Right lobe of liver (tissue), 6 donors: ENCODE data around the gene SHD. TPM values are rescaled to one million over a fixed set of nuclear protein-coding genes. Genes with fewer than 3 reads are reported as not detected.

Experiments
- ATAC-seq, 4 donors: fragments of 200-7000 bp; cut with Tn5 transposase; one replicate each; pipeline ENCODE4 v1.9.1; 2020; ENCODE audit warnings: mild to moderate bottlenecking in 4 of 4, moderate library complexity in 4 of 4
- DNase-seq, 3 donors: peaks; one replicate each; pipeline ENCODE4 v3.0.0-alpha.2; 2020
- H3K27ac ChIP-seq, 3 donors: fragments of 200-600 bp; one replicate each; pipeline ENCODE4 v1.8.0; 2022
- H3K27me3 ChIP-seq, 2 donors: fragments of 200-600 bp; one replicate each; pipeline ENCODE4 v1.8.0; 2022
- H3K36me3 ChIP-seq, 4 donors: fragments of 200-600 bp; sonication (generic) in 1 of 4; one replicate each; pipeline versions ENCODE4 v1.5.1 to v1.8.0; 2017 to 2022; ENCODE audit warnings: control low read depth in 1 of 4
- H3K4me1 ChIP-seq, 4 donors: fragments of 200-600 bp; sonication (generic) in 1 of 4; one replicate each; pipeline versions ENCODE4 v1.5.1 to v1.8.0; 2017 to 2022; ENCODE audit warnings: control low read depth in 1 of 4
- H3K4me3 ChIP-seq, 3 donors: fragments of 200-600 bp; one replicate each; pipeline ENCODE4 v1.8.0; 2022
- H3K9me3 ChIP-seq, 4 donors: fragments of 200-600 bp; sonication (generic) in 1 of 4; one replicate each; pipeline versions ENCODE4 v1.5.1 to v1.8.0; 2017 to 2022; ENCODE audit warnings: control low read depth in 1 of 4
- POLR2A ChIP-seq: fragments of 450-650 bp; IDR thresholded peaks from one replicate; pipeline ENCODE4 v1.6.1; 2017; ENCODE audit warnings: antibody characterized with exemption, mild to moderate bottlenecking
- WGBS: methylation state at CpG from one replicate; pipeline ENCODE4 v1.1.6; 2018; ENCODE audit warnings: low coverage, low lambda C conversion rate; ENCODE audit not compliant: insufficient coverage; ENCODE audit errors: missing lambda C conversion rate; 5-methylcytosine and 5-hydroxymethylcytosine counted together
- intact Hi-C, 2 donors: fragments of 100-400 bp; cut with DNase I; formaldehyde crosslinking; loops; one replicate each; pipeline versions ENCODE4 v1.11.2 to v1.14.1; 2022
- total RNA-seq, 6 experiments: library from RNA; depleted of rRNA in 2 of 6; stranded (reverse); fragments of >200 nt in 2 of 6; fragmentation: NEBNext Ultra II Directional in 3 of 6; extraction: Animal tissue kit (Norgen Biotek cat#: 25700) in 3 of 6; gene quantifications; one replicate each; pipeline versions ENCODE4 v1.1.0 to v1.2.4, GENCODE V29; 2016 to 2023
- TF ChIP-seq, protein P1 (sequence below), 4 donors: fragments of 200-600 bp in 3 of 4; fragments of 450-650 bp in 1 of 4; IDR thresholded peaks; one replicate each; pipeline versions ENCODE4 v1.5.1 to v1.8.0; 2016 to 2022; ENCODE audit warnings: antibody characterized with exemption in 4 of 4, mild to moderate bottlenecking in 2 of 4
- donor health status: DM: no; HTN: yes; CAD: no.
- donor health status: DM: no; HTN: no; CAD: no.
- donor health status: DM: no; HTN: no; CAD: no.
- donor health status: DM: no; HTN: yes; CAD: no.
- donor health status: DM: no; HTN: yes; CAD: no.

SHD gene
- total RNA-seq, 6 experiments from 2014 or later: 1.7 to 9.7 (median 6.4) TPM

DNA sequence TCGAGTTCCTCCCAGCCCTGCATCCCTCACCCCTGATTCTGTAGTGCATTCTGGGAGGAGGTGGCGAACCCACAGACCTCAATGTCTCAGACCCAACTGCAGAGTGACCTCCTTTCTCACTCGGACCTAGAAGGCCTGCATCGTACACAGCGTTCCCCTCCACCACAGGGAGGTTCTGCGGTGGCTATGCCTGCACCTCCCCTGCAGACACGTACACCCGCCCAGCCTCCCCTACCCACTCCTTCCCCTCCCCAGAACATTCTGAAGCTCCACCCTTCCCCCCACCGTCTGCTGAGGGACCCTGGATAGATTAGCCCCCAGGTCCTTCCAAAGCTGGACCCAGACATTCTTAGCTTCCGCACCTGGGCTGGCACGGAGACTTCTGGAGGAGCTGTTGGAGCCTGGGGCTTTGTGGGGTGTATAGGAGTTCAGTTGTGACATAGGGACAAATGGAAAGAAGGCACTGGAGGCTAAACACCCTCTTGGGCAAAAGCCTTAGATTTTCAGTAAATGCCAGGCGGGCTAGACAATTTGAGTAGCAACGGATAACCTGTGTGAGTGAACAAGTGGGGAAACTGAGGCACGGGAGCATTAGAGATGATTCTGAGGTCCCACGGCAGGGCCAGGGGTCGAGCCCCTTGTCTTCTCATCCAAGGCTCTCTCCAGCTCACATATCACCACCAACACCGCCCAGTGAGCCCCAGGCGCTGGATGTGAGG lies 24.9 kb downstream of the SHD start:
- no peaks in the 10 kb centered on the region for H3K27me3 ChIP-seq
- H3K9me3 ChIP-seq: no peaks in the 10 kb centered on the region
- no peak overlapping the region for H3K27ac ChIP-seq
- no peak for TF ChIP-seq POLR2A
- TF ChIP-seq, protein P1, sequence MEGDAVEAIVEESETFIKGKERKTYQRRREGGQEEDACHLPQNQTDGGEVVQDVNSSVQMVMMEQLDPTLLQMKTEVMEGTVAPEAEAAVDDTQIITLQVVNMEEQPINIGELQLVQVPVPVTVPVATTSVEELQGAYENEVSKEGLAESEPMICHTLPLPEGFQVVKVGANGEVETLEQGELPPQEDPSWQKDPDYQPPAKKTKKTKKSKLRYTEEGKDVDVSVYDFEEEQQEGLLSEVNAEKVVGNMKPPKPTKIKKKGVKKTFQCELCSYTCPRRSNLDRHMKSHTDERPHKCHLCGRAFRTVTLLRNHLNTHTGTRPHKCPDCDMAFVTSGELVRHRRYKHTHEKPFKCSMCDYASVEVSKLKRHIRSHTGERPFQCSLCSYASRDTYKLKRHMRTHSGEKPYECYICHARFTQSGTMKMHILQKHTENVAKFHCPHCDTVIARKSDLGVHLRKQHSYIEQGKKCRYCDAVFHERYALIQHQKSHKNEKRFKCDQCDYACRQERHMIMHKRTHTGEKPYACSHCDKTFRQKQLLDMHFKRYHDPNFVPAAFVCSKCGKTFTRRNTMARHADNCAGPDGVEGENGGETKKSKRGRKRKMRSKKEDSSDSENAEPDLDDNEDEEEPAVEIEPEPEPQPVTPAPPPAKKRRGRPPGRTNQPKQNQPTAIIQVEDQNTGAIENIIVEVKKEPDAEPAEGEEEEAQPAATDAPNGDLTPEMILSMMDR (IDR thresholded peaks at IDR 0.05): no peak
- WGBS: 44% methylated on average over 16 of the region's 18 CpGs
- peak; percentile 22 to 58 (median 37) for ATAC-seq
- no peaks in the 10 kb centered on the region for H3K4me1 ChIP-seq
- H3K4me3 ChIP-seq: no peak overlapping the region
- no peaks in the 10 kb centered on the region for H3K36me3 ChIP-seq
- no peak for DNase-seq
- intact Hi-C loops: no loop called here

DNA sequence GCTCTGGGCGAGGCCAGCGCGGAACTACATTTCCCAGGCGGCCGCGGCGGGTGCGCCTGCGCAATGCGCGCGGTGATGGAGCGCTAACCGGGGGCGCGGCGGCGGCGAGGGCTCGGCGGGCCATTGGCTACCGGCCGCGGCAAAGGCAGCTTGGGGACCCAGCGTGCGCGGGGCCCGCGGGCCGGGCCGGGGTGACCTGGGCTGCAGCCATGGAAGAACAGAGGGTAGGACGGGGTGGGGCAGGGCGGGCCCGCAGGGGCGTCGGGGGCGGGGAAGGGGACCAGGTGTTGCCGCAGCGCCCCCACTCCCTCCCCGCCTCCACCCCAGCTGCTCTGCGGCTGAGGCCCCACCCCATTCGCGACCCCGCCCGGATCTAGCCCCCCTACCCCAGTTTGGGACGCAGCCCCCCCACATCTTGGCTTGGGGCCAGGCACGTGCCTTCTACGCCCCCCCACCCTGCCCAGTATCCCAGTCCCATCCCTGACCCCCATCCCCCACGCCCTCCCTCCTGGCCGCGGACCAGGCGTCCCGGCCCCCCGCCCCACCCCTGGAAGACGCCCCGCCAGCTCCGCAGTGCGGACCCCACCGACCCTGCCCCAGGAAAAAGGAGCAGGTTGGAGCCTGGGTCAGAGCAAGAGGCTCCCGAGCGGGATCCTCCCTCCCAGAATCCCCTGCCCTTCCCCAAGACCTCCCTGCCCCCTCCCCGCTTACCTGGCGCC lies 25.6 kb downstream of the SHD start, which contains the start of gene FSD1:
Gene FSD1 (plus strand): TSS at position 61 of the 719 bp plus-strand sequence. CDS start 149 bp downstream, at position 210.
- no peaks in the 10 kb centered on the region for H3K9me3 ChIP-seq
- no peak within 1 kb of the TSS for H3K4me3 ChIP-seq
- no peaks in the 10 kb centered on the region for H3K4me1 ChIP-seq
- intact Hi-C loops: no loop called here
- no peaks in the 10 kb centered on the region for H3K36me3 ChIP-seq
- ATAC-seq: peak in 3 of 4 donors; percentile 29 to 43 (median 29)
- WGBS: 9% methylated on average over 7 of the region's 63 CpGs
- no peak within 1 kb of the TSS for H3K27ac ChIP-seq
- no peak for TF ChIP-seq POLR2A
- TF ChIP-seq, protein P1 (IDR thresholded peaks at IDR 0.05): no peak
- DNase-seq: no peak
- no peaks in the 10 kb centered on the region for H3K27me3 ChIP-seq

DNA sequence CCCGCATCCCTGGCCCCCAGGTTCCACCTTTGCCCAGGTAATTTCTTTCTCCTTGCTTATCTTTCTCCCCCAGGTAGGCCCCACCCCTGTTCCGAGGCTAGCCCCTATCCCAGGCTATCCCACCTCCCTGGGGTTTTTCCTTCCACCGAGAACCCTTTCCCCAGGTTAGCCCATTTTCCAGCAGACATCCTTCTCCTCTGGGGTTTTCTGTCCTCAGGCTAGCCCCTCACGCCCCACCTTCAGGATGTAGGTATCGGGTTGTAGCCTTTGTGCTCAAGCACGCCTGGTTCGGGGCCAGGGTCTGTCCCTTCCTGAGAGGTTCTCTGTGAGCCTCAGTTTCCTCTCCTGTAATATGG lies 26.2 kb downstream of the SHD start:
- DNase-seq: no peak
- no peaks in the 10 kb centered on the region for H3K27me3 ChIP-seq
- no peaks in the 10 kb centered on the region for H3K4me1 ChIP-seq
- H3K36me3 ChIP-seq: no peaks in the 10 kb centered on the region
- H3K9me3 ChIP-seq: no peaks in the 10 kb centered on the region
- no peak overlapping the region for H3K27ac ChIP-seq
- intact Hi-C loops: no loop called here
- 74% methylated on average over 7 of the region's 7 CpGs for WGBS
- no peak overlapping the region for H3K4me3 ChIP-seq
- TF ChIP-seq, protein P1 (IDR thresholded peaks at IDR 0.05): no peak
- TF ChIP-seq POLR2A: no peak
- ATAC-seq: no peak

DNA sequence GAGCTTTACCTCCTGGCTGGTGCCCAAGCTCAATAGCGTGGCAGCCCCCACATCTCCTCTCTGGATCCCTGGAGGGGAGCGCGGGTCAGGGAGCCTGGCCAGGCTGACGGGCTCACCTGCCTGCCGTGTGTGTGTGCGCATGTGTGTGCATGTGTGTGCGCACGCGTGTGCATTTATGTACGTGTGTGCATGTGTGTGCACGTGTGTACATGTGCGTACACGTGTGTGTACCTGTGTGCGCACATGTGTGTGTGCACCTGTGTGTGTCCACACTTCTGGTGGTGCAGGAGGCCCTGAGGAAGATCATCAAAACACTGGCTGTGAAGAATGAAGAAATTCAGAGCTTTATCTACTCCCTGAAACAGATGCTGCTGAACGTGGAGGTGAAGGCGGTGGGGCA lies 26.6 kb downstream of the SHD start:
- H3K4me1 ChIP-seq: no peaks in the 10 kb centered on the region
- no peak overlapping the region for H3K27ac ChIP-seq
- no peak for TF ChIP-seq POLR2A
- TF ChIP-seq, protein P1 (IDR thresholded peaks at IDR 0.05): no peak
- WGBS: 72% methylated on average over 6 of the region's 16 CpGs
- no peaks in the 10 kb centered on the region for H3K9me3 ChIP-seq
- ATAC-seq: no peak
- DNase-seq: no peak
- intact Hi-C loops: no loop called here
- H3K4me3 ChIP-seq: no peak overlapping the region
- H3K36me3 ChIP-seq: no peaks in the 10 kb centered on the region
- H3K27me3 ChIP-seq: no peaks in the 10 kb centered on the region
